WTC11 (cell line): ENCODE measurements around the gene PPIP5K2. TPM values are rescaled to one million over a fixed set of nuclear protein-coding genes. Genes with fewer than 3 reads are reported as not detected.

ENCODE experiments used
- ATAC-seq: fragments of 200-7000 bp; cut with Tn5 transposase; 2 replicates; pipeline ENCODE4 v1.10.0; 2021; ENCODE audit warnings: mild to moderate bottlenecking, moderate library complexity
- CTCF ChIA-PET: fragments of 300-600 bp; sonication (Branson Sonifier 250); formaldehyde crosslinking; loops from one replicate; lab custom pipeline; 2021; ENCODE audit warnings: antibody characterized with exemption; lab: Charles Lee
- POLR2A ChIA-PET: fragments of 350-600 bp; sonication (Branson Sonifier 250); formaldehyde crosslinking; loops from one replicate; lab custom pipeline; 2021; ENCODE audit warnings: antibody characterized with exemption; lab: Charles Lee
- DNase-seq: peaks from one replicate; pipeline ENCODE4 v3.0.0; 2021; ENCODE audit warnings: low spot score
- H3K27ac Mint-ChIP-seq: 2 replicates; pipeline ENCODE4 v1.8.0; 2021; ENCODE audit warnings: mixed read lengths
- H3K27me3 Mint-ChIP-seq: 2 replicates; pipeline ENCODE4 v1.8.0; 2021; ENCODE audit warnings: low read depth, mild to moderate bottlenecking, moderate library complexity, mixed read lengths
- H3K36me3 Mint-ChIP-seq: 2 replicates; pipeline ENCODE4 v1.8.0; 2021; ENCODE audit warnings: mixed read lengths
- H3K4me1 Mint-ChIP-seq: 2 replicates; pipeline ENCODE4 v1.8.0; 2022; ENCODE audit warnings: mixed read lengths
- H3K4me3 Mint-ChIP-seq: 2 replicates; pipeline ENCODE4 v1.8.0; 2021; ENCODE audit warnings: mild to moderate bottlenecking, moderate library complexity, mixed read lengths
- H3K9me3 Mint-ChIP-seq: 2 replicates; pipeline ENCODE4 v1.8.0; 2021; ENCODE audit warnings: mixed read lengths
- AFF4 ChIP-seq: sonication (generic); formaldehyde crosslinking; IDR thresholded peaks from 2 replicates; pipeline ENCODE4 v1.8.1; 2023; ENCODE audit warnings: mild to moderate bottlenecking, missing genetic modification reagents, borderline replicate concordance
- ARID4B ChIP-seq: sonication (generic); formaldehyde crosslinking; IDR thresholded peaks from 2 replicates; pipeline ENCODE4 v1.8.0; 2023; ENCODE audit warnings: missing genetic modification reagents, mild to moderate bottlenecking, borderline replicate concordance
- CBFB ChIP-seq: sonication (generic); formaldehyde crosslinking; IDR thresholded peaks from 2 replicates; pipeline ENCODE4 v1.8.1; 2022; ENCODE audit warnings: mild to moderate bottlenecking, low read depth, missing genetic modification reagents
- CREM ChIP-seq: sonication (generic); formaldehyde crosslinking; IDR thresholded peaks from 2 replicates; pipeline ENCODE4 v1.8.1; 2022; ENCODE audit warnings: mild to moderate bottlenecking, missing genetic modification reagents, moderate library complexity
- ELF4 ChIP-seq: sonication (generic); formaldehyde crosslinking; IDR thresholded peaks from 2 replicates; pipeline ENCODE4 v1.8.1; 2022; ENCODE audit warnings: low read depth, mild to moderate bottlenecking, moderate library complexity, missing genetic modification reagents
- ESRRA ChIP-seq: sonication (generic); formaldehyde crosslinking; IDR thresholded peaks from 2 replicates; pipeline ENCODE4 v1.8.1; 2022; ENCODE audit warnings: mild to moderate bottlenecking, missing genetic modification reagents, borderline replicate concordance
- FOXP4 ChIP-seq: sonication (generic); formaldehyde crosslinking; IDR thresholded peaks from 2 replicates; pipeline ENCODE4 v1.8.0; 2022; ENCODE audit warnings: mild to moderate bottlenecking, missing genetic modification reagents
- GRHL2 ChIP-seq: fragments of 250-450 bp; sonication (Bioruptor Pico); IDR thresholded peaks from 2 replicates; pipeline ENCODE4 v1.8.0; 2022; ENCODE audit warnings: mild to moderate bottlenecking, moderate library complexity; ENCODE audit not compliant: insufficient replicate concordance, severe bottlenecking
- HMGA2 ChIP-seq: fragments of 250-450 bp; sonication (Bioruptor Pico); IDR thresholded peaks from 2 replicates; pipeline ENCODE4 v1.4.0; 2021; ENCODE audit warnings: mild to moderate bottlenecking, moderate library complexity
- HMGXB4 ChIP-seq: sonication (generic); formaldehyde crosslinking; IDR thresholded peaks from 2 replicates; pipeline ENCODE4 v1.8.1; 2023; ENCODE audit warnings: mild to moderate bottlenecking, moderate library complexity, missing genetic modification reagents
- NFYB ChIP-seq: sonication (generic); formaldehyde crosslinking; conservative IDR thresholded peaks from 2 replicates; pipeline ENCODE4 v1.8.0; 2022; ENCODE audit warnings: low read depth, missing genetic modification reagents
- NR1H2 ChIP-seq: sonication (generic); formaldehyde crosslinking; IDR thresholded peaks from 2 replicates; pipeline ENCODE4 v1.9.0; 2021; ENCODE audit warnings: mild to moderate bottlenecking, moderate library complexity, missing genetic modification reagents
- SP1 ChIP-seq: sonication (generic); formaldehyde crosslinking; conservative IDR thresholded peaks from 2 replicates; pipeline ENCODE4 v1.8.1; 2022; ENCODE audit warnings: missing genetic modification reagents
- TCF7 ChIP-seq: sonication (generic); formaldehyde crosslinking; IDR thresholded peaks from 2 replicates; pipeline ENCODE4 v1.8.0; 2022; ENCODE audit warnings: mild to moderate bottlenecking, low read depth, missing genetic modification reagents, moderate library complexity
- TEAD1 ChIP-seq: sonication (generic); formaldehyde crosslinking; IDR thresholded peaks from 2 replicates; pipeline ENCODE4 v1.8.0; 2022; ENCODE audit warnings: mild to moderate bottlenecking, missing genetic modification reagents
- TEAD4 ChIP-seq: sonication (generic); formaldehyde crosslinking; IDR thresholded peaks from 2 replicates; pipeline ENCODE4 v1.8.0; 2022; ENCODE audit warnings: mild to moderate bottlenecking, missing genetic modification reagents
- USF2 ChIP-seq: sonication (generic); formaldehyde crosslinking; IDR thresholded peaks from 2 replicates; pipeline ENCODE4 v1.8.1; 2023; ENCODE audit warnings: mild to moderate bottlenecking, missing genetic modification reagents, moderate library complexity
- ZNF219 ChIP-seq: sonication (generic); formaldehyde crosslinking; IDR thresholded peaks from 2 replicates; pipeline ENCODE4 v1.8.0; 2023; ENCODE audit warnings: missing genetic modification reagents, mild to moderate bottlenecking, borderline replicate concordance
- ZNF263 ChIP-seq: sonication (generic); formaldehyde crosslinking; IDR thresholded peaks from 2 replicates; pipeline ENCODE4 v1.8.1; 2022; ENCODE audit warnings: low read depth, mild to moderate bottlenecking, moderate library complexity, missing genetic modification reagents
- ZNF317 ChIP-seq: sonication (generic); formaldehyde crosslinking; IDR thresholded peaks from 2 replicates; pipeline ENCODE4 v1.8.1; 2023; ENCODE audit warnings: low read depth, mild to moderate bottlenecking, moderate library complexity, missing genetic modification reagents, borderline replicate concordance
- ZNF671 ChIP-seq: fragments of 250-450 bp; sonication (Bioruptor Pico); IDR thresholded peaks from 2 replicates; pipeline ENCODE4 v1.8.0; 2021; ENCODE audit warnings: mild to moderate bottlenecking
- ZSCAN18 ChIP-seq: fragments of 250-450 bp; sonication (Bioruptor Pico); IDR thresholded peaks from 2 replicates; pipeline ENCODE4 v2.1.2; 2022; ENCODE audit warnings: mild to moderate bottlenecking, moderate library complexity
- total RNA-seq: library from RNA; stranded (reverse); gene quantifications from 3 replicates; pipeline ENCODE4 v1.2.3, GENCODE V29; 2021

PPIP5K2 gene
- total RNA-seq, 1 experiment from 2014 or later: 67.6 TPM

- Mint-ChIP-seq H3K4me1 (peaks cover 14% of the 10 kb centered on the region; the same call in 1 of the 2 replicates), H3K9me3 (peaks cover 7% of the 10 kb centered on the region), H3K27ac (no peak overlapping the region), H3K27me3 (no peaks in the 10 kb centered on the region), H3K36me3 (peaks cover 4% of the 10 kb centered on the region; the same call in 1 of the 2 replicates), H3K4me3 (no peak overlapping the region)
- no peak for ATAC-seq
- DNase-seq: no peak
- TF ChIP-seq ELF4 (CRISPR knock-in tag): no peak
- TF ChIP-seq ZNF671: no peak
- TF ChIP-seq ZNF219 (CRISPR knock-in tag): no peak
- no peak for TF ChIP-seq ESRRA (CRISPR knock-in tag)
- TF ChIP-seq USF2 (CRISPR knock-in tag): no peak
- no peak for TF ChIP-seq TEAD4
- TF ChIP-seq CBFB (CRISPR knock-in tag): no peak
- no peak for TF ChIP-seq GRHL2
- TF ChIP-seq FOXP4: no peak
- no peak for TF ChIP-seq CREM (CRISPR knock-in tag)
- TF ChIP-seq ZNF263 (CRISPR knock-in tag): no peak
- TF ChIP-seq HMGA2 (CRISPR knock-in tag): no peak
- TF ChIP-seq HMGXB4: no peak
- TF ChIP-seq NR1H2: no peak
- TF ChIP-seq ZNF317 (CRISPR knock-in tag): no peak
- ChIA-PET POLR2A (no interaction called here), CTCF (interaction anchor here (1.5 to 7.6 kb wide), 3 partner anchors 7 to 258 kb away, joined by 3 to 55 read pairs (median 6); no protein-coding TSS in a partner anchor)
Observed at GRCh38 chr5:103217101-103217500, 97.0 kb downstream of the PPIP5K2 start.

GRCh38 chr5:103218164-103218563, 98.1 kb downstream of the PPIP5K2 start:
- Mint-ChIP-seq H3K4me3 (no peak overlapping the region), H3K9me3 (peaks cover 7% of the 10 kb centered on the region), H3K36me3 (peaks cover 4% of the 10 kb centered on the region; the same call in 1 of the 2 replicates), H3K27me3 (no peaks in the 10 kb centered on the region), H3K27ac (no peak overlapping the region), H3K4me1 (peaks cover 17% of the 10 kb centered on the region)
- ChIA-PET POLR2A (no interaction called here), CTCF (no interaction called here)
- ATAC-seq (no peak), DNase-seq (no peak)
- TF ChIP-seq ARID4B (CRISPR knock-in tag) (no peak), TCF7 (CRISPR knock-in tag) (no peak), NFYB (CRISPR knock-in tag) (no peak), ZSCAN18 (no peak), TEAD1 (no peak), AFF4 (no peak), SP1 (no peak)
